ENCODE results near the gene LRIG1.

Gene LRIG1

DNA sequence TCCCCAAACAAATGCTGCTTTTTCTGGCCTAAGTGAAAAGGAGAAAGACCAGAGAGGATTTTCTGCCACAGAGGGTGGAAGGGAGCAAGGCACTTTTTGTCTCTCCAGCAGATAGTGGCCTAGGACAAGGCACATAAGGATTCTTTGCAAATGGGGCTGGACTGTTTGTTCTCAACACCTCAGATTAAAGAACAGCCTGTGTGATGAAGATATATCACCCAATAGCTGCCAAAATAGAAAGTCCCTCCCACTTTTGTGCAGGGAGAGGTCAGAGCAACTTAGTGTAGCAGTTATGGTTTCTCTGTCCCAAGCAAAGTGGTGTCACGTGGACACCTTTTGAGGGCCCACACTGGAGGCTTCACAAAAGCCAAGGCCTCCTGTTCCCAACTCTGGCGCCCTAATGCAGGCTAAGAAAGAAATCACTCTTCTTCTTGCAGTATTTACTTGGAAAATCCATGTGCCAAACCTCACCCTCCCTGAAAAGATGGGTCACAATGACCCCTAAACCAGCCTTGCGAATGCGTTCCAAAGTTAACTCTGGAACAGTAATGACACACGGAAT is 84.9 kb downstream of the LRIG1 start:
- TF ChIP-seq, protein P1, sequence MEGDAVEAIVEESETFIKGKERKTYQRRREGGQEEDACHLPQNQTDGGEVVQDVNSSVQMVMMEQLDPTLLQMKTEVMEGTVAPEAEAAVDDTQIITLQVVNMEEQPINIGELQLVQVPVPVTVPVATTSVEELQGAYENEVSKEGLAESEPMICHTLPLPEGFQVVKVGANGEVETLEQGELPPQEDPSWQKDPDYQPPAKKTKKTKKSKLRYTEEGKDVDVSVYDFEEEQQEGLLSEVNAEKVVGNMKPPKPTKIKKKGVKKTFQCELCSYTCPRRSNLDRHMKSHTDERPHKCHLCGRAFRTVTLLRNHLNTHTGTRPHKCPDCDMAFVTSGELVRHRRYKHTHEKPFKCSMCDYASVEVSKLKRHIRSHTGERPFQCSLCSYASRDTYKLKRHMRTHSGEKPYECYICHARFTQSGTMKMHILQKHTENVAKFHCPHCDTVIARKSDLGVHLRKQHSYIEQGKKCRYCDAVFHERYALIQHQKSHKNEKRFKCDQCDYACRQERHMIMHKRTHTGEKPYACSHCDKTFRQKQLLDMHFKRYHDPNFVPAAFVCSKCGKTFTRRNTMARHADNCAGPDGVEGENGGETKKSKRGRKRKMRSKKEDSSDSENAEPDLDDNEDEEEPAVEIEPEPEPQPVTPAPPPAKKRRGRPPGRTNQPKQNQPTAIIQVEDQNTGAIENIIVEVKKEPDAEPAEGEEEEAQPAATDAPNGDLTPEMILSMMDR (conservative IDR thresholded peaks at IDR 0.05; ENCODE audit: low read depth, low read length), result no peak
- H3K4me3 ChIP-seq (ENCODE audit: low read depth, low read length), result no peak overlapping the region
- no peak for DNase-seq (ENCODE audit: low read depth)

DNA sequence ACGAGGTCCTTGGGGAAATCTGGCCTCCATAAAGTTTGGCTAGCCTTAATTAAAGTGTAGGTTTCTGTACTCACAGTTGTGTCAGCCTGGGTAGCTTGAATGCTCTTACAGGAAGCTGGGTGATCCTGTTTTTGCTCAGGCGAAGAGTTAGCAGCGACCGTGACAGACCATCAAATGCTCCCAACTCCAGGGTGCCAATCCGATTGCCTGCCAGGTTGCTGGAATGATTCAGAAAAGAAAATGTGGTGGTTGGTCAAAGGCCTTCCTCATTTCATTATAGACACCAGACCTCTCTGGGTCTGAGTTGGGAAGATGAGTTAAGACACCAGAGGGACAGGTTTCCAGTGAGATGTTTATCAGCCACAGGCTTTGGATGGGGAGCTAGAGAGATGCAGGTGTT is 86.0 kb downstream of the LRIG1 start:
- H3K4me3 ChIP-seq (ENCODE audit: low read depth, low read length), result no peak overlapping the region
- TF ChIP-seq, protein P1 (conservative IDR thresholded peaks at IDR 0.05; ENCODE audit: low read depth, low read length), result no peak
- DNase-seq (ENCODE audit: low read depth), result no peak

DNA sequence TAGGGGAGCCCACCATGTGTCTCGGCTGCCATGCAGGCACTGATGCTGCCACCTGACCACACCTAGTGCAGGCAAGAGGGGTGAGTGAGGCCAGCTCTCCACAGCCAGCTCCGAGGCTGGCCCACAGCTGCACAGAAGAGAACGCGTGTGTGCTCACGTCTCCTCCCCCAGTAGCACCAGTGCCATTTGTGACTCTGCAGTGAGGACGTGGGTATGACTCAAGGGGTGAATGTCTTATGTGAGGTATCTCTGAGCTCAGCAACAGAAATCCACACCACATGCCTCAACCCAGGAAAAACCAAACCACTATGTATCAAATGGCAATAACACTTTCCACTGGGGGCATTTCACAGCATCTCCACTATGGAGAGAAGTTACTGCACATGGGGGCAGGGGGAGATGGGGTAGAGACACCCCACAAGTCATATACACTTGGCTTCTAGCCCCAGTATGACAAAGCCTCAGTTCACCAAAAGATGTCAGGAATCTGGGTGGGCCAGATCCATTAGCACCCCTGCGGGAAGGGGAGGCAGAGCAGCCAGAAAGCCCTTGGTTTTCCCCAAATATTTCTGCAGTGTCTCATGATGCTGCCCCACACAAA is 87.6 kb downstream of the LRIG1 start:
- DNase-seq (ENCODE audit: low read depth), result peak; percentile 45
- H3K4me3 ChIP-seq (ENCODE audit: low read depth, low read length), result no peak overlapping the region
- TF ChIP-seq, protein P1 (conservative IDR thresholded peaks at IDR 0.05; ENCODE audit: low read depth, low read length), result no peak

DNA sequence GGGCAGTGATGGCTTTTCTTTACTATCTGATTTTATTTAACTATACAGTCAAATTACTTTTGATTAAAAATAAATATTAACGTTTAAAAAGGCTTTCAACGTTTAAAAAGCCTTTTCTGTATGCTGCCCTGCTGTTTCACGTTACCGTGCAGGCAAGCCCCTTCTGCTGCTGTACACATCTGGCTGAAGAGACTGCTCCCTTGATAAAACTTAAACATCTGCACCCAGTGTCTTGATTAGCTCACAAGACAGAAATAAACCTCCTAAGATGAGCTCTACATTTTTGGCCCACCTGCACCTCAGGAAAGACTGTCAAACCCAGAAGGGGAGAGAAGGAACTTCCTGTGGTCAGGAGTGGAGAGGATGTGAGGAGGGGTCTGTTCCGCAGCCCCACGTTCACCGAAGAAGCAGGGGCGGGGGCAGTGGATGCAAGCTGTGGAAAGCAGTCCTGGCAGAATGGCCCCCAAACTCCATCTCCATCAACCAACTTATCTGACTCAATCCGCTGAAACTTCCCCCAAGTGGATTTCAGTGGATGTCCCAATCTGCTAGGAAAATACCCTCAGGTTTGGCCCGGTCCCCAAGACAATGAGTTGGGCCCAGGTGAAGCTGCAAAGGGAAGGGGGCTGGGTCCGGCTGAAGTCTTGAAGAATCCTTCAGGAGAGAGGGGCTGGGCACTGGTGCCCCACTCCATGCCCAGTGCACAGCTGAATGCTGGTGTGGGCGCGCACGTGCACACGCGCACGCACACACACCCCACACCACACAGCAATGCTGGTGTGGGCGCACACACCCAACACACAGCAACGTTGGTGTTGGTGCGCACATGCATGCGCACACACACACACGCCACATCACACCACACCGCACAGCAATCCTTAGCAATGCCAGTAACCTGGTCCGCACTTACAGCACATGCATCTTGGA is 88.6 kb downstream of the LRIG1 start:
- no peak overlapping the region for H3K4me3 ChIP-seq (ENCODE audit: low read depth, low read length)
- TF ChIP-seq, protein P1 (conservative IDR thresholded peaks at IDR 0.05; ENCODE audit: low read depth, low read length), result no peak
- no peak for DNase-seq (ENCODE audit: low read depth)

DNA sequence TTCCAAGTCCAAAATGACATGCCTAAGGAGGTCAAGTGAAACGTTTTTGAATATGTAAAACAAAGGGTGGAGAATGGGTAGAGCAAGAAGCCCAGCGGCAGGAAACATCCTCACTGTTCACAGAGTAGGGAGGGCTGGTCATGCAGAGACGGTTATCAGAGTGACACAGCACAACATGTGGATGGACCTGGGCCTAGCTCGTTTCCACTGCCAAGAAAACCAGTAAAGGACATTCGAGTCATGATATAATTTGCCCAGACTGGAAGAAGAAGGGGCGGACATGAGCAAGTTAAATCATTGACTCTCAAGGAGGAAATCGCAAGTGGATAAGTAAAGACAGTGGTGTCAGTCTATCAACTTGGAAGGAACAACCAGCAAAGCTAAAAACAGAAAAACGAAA is 89.3 kb downstream of the LRIG1 start:
- DNase-seq (ENCODE audit: low read depth), result no peak
- no peak overlapping the region for H3K4me3 ChIP-seq (ENCODE audit: low read depth, low read length)
- TF ChIP-seq, protein P1 (conservative IDR thresholded peaks at IDR 0.05; ENCODE audit: low read depth, low read length), result no peak

DNA sequence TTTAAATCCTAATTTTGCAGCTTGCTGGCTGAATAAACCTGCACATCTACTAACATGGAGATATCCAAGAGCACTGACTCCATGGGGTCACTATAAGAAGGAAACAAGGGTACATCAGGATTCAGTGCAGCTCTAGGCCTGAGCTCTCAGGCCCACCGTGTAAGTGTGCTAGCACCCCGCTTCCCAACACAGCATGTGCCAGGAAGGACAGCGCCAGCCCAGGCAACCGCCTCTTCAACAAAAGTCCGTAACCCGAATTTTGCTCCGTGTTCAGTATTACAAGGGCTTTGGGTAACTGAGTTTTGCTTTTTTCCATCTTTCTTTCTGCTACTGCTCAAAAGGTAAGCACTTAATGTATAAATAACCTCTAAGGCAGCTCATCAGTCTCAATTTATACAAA is 89.8 kb downstream of the LRIG1 start:
- DNase-seq (ENCODE audit: low read depth), result no peak
- no peak overlapping the region for H3K4me3 ChIP-seq (ENCODE audit: low read depth, low read length)
- TF ChIP-seq, protein P1 (conservative IDR thresholded peaks at IDR 0.05; ENCODE audit: low read depth, low read length), result no peak
